Islet precursor cell (in vitro differentiated cells): ENCODE results near the gene CTIF.

Source experiments
- DNase-seq: peaks from one replicate; pipeline ENCODE4 v3.0.0-alpha.2; 2018

CTIF gene

DNA sequence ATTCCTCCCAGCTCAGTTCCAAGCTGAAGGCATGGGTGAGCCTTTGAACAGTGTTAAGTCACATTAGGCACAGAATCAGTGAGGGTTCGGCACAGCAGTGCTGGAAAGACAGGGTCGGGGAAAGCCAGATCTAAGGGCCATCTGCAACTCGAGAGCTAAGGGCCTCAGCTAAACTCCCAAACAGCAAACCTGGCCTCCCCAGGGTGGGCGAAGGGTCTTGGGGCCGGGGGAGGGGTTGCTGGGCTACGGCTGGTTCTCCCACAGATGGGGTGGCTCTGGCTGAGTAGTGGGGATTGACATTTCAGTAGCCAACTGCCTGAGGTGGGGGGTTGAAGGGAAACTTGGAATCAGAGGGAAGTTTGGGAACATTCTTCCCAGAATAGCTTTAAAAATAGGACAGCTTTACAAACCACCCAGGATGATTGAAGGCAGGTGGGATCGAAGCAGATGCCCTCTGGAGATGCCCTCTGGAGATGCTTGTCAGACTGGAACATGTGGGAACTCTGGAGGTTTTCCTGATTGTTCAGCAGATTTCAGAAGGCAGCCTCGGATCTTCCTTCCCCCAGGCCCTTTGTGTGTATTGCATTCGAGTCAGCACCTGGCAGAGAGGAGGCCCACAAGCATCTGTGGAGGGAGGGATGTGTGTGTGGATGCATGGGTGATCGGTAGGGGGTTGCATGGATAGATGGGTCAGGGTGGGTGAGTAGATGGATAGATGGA, 255.6 kb downstream of the CTIF start:
- DNase-seq: peak; percentile 58

DNA sequence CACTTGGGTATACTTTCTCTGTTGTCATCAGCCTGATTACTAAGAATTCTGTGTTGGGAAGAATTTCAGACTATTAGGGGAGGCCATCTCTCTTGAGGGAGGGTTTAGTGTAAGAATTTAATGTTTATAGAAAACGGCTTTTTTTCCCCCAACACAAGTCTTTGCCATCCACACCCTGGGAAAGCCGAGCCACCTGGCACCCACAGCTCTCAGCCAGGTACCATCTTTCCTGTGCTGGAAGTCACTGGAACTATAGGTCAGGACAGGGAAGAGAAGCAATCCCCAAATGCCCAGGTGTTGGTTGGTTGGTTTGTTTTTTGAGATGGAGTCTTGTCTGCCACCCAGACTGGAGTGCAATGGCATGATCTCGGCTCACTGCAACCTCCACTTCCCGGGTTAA, 256.9 kb downstream of the CTIF start:
- peak; percentile 14 for DNase-seq

DNA sequence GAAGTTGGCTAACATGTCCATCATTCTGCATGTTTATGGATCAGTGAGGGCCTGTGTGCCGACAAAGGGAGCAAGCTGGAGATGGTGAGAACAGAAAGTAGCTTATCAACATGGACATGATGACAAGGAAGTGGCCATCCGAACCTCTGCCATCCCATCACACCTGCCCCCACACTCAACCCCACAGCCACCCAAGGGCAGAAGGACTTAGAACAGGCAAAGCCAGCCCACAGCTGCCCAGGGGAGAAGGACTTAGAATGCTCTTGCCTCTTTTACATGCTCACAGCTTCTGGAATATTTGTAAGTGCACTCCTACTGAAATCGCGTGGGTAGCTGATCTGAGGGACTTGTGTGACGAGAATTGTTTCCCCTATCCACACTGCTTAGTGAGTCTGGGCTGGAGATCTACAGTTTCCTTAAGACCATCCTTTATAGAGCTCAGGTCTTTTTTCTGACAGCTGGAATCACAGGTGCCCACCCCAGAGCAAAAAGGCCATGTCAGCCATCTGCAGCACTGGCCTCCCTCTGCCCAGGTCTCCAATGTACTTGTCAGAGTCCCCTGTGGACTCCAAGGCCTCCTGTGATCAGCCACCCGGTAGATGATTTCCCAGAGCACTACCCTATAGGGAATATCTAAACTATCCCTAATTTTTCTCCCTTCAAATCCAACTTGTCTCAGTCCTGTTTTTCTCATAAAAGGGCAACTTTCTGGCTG, 257.8 kb downstream of the CTIF start:
- DNase-seq: peak; percentile 41

DNA sequence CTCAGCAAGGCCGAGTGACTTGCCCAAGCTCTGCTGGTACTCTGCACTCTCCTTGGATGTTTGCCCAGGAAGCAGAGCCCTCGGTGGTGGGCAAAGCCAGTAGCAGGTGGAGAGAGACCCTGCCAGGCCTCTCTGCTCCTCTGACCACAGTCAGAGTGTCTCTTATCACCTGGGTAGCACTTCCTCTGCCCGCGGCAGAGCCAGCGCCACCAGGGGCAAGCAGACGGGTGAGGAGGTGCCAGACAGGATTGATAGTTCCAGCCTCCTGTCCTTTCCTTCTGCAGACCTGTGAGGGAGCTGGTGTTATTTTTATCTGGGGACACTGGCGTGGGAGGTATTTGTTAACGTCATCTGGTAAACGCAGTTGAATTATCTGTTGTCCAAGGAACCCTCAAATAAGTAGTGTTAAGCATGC, 259.0 kb downstream of the CTIF start:
- DNase-seq: peak; percentile 32

DNA sequence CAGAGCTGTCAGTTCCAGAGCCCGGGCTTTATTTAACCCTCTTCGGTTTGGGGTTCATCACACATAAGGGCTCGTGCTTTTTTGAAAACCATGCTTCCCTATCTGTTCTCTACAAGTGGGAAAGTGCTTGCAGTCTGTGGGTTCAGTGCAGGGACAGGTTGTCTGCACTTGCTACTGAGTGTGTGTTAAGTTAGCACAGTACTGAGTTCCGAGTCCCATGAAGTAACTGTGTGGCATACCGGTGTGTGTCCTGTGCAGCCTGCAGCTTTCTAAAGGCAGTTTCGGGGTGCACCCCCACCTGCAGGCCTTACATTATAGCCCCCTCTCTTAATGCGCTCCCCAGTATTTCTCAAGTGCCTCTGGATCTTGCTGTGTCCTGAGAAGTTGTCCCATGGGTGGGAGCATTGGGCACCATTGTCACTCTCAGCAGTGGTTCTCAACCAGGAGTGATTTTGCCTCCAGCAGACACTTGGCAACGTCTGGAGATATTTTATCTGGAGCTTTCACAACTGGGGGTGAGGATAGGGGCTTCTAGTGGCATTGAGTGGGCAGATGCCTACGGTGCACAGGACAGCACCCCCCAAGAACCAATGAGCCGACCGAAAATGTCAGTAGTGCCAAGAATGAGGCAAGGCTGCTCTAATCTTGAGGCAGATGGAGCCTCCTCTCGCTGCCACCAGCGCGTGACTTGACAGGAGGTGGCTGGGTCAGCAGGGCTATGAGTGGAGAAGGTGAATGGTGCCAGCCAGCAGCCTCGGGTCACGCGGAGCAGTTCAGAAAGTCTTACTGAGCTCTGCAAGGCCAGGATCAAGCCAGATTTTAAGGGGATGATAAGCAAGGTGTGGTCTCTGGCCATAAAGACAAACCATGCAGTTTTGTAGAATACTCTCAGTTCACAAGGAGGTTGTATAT, 259.8 kb downstream of the CTIF start:
- DNase-seq: peak; percentile 35

DNA sequence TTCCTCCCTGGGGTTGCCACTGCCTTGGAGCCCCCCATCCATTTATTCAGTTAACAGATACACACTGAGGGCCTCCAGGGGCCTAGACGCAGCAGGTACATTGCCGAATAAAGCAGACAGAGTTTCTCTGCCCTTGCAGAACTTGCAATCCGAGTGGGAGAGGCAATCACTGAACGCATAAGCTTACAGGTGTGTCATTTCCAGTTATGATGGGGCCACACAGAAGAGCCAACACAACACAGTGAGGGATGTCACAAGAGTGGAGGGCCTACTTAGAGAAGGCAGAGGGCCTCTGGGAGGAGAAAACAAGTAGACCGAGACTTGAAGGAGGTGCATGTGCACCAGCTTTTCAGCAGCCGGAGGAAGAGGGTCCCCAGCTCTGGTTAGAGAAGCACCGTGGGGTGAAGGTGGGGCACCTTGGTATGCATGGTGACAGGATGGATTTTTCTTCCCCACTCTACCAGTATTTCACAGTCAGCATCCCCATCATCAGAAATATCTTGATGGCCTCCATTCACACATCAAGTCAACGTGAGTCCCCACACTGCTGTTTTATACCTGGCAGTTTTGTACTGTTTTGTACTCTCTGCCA, 261.0 kb downstream of the CTIF start:
- DNase-seq: no peak

DNA sequence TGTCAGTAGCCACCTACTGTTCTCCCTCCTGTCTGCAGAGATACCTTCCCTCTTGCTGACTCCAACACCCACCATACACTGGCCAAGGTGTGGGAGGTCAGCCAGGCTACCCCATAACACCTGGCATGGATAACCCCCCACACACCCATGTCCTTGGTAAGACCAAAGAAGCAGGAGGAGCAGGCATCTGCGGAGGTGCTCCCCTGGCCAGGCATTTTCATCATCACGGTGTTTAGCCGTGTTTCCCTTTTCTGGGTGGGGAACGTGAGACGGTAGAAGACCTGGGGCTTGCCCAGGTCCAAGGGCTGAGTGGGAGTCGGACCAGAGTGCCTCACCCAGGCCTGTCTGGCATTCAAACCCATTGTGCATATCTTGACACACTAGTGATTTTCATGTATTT, 261.6 kb downstream of the CTIF start:
- peak; percentile 35 for DNase-seq

DNA sequence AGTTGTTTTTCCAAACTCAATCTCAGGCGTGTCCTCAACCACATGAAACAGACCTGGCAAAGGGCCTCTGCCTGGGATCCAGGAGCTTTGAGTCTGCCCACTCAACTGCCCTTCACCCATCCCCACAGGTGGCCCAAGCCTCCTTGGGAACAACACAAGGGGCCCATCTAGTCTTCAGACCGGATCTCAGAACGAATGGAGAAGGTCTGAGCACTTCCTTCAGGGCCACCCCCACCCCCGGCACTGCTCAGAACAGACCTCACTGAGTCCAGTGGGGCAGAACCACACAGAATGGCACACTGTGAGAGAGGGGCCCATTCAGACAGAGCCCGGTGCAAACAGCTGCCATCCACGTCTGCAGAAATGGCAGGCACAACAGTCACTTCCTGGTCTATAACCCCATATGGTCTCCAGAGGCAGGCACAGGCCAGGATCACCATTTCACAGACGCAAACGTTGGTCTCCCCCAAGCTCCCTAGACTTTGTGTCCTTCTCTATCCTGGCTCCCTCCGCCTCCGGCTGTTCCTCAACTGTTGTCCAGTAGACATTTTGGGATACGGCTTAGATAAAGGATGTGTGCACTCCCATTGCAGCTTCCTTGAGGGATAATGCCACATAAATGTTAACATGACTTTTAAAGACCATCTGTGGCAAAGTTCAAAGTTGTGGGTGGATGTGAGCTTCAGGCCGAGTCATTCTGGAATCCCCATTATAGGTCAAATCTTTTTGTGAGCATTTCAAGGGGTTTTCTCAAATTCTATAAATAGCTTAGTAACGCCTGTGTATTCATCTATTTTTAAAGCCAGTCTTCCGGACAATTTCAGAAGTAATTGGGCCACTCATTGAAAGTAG, 262.3 kb downstream of the CTIF start:
- DNase-seq: peak; percentile 40

DNA sequence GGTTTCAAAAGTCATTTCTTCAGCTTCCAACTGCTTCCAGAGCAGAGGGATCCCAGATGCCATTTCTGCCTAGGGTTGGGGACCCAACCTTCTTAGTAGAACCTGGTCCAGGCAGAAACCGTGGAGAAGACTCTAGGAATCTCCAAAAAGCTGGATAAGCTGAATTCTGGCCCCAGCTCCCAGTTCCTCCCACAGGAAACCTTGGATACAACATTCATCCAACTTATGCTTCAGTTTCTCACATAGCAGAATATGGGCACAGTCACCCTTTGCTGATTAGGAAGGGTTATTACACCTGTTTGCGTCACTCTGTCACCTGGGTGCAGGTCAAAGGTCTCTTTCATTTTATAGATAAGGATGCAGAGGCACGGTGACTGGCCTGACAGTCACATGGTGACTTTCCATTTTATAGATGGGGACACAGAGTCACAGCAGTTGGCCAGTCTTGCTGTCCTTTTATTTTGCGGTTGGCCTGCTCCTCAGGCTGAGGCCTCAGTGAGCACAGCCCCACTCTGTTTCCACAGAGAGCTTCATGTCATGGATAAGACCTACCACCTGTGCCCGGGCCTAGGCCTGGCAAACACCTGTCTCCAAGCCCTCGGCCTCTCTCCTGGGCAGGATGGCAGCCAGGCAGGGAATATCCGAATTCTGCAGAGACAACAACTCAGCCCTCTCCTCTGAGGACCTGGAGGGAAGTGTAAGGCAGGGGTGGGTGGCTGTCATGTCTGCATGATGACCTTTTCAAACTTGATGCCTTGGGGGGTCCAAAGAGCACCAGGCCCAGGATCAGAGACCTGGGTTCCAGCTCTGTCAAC, 263.1 kb downstream of the CTIF start:
- DNase-seq: peak; percentile 27

DNA sequence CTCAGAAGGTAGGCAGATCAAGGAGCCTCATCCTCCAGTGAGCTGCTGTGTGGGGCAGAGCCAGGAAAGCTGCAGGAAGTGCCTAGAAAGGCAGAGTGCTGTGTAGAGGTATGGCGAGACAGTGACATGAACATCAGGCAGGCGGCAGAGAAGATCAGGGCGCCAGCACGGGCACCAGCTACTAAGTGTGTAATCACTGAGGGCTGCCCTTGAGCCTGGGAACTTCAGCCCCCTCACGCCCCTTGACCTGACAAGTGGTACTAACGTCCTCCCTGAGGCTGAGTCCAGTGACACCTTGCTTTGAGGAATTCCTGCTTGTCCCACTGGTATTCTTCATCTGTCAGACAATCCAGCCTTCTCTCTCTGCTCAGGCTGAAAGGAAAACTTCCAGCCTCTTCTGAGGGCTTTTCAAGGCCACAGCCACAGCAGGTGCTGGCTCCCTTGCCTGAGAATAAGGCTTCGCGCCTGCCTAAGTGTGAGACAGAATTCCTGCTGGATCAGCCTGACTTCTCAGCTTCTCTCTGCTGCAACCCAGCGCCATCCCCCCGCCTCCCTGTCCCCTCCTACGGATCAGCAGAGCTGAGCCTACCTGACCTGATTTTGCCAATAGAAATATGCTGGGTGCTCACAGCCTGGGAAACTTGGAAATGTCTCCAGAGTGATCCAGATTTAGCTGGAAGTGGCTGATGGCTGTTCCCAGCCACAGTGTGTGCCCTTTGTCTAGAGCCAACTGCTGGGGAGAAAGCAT, 263.9 kb downstream of the CTIF start:
- DNase-seq: peak; percentile 53

DNA sequence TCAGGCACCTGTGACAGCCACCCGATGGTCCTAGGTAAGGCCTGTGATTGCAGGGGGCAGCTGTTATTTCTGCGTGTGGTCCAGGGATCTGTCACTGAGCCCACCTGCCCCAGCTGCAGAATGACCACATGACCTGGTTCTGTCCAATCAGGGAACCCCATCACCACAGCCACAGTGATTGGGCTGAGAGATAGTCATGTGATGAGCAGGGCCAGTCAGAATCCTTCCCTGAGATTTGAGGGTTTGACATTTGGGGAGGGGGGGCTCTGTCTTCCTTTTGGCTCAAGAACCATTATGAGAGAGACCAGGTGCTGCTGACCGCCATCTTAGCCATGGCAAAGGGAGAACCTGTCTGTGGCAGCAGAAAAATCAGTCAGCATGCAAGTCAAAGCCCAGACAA, 264.7 kb downstream of the CTIF start:
- peak; percentile 22 for DNase-seq

DNA sequence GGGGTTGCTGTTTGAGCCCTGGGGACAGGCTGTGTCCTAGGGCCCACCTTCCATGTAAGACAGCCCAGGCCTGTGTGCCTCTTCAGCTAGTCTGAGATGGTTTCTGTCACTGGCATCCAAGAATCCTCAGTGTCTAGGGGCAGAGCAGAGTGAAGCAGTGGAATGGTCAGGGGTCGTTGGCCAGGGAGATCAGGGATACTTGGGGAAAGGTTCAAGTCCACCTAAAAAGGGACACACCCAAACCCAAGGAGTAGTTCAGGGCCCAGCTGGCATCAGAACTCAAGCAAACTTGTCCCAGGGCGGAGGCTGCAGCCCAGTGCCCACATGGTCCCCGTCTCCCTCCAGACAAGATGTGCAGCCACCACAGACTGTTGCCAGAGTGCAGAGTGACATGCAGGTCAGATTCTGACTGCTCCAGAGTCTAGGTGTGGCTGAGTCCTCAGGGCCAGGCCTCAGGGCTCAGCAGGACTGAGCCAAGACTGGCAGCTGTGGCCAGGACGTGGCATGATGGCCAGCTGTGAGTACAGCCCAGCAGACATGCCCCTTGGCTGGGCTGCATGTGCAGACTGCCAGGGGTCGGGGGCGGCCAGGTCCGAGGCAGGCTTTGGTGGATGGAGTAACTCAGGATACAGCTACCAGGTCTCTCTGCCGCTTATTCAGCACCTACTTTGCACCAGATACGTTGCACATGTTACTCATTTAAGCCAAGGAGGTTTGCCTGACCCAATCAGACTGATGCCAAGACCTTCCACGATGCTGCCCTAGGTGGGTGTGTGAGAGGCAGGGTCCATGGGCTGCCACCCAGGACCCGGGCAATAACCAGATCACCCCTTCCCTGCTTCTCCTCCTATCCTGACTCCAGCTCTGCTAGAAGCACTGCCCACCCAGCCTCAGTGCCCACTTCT, 265.4 kb downstream of the CTIF start:
- peak; percentile 44 for DNase-seq

DNA sequence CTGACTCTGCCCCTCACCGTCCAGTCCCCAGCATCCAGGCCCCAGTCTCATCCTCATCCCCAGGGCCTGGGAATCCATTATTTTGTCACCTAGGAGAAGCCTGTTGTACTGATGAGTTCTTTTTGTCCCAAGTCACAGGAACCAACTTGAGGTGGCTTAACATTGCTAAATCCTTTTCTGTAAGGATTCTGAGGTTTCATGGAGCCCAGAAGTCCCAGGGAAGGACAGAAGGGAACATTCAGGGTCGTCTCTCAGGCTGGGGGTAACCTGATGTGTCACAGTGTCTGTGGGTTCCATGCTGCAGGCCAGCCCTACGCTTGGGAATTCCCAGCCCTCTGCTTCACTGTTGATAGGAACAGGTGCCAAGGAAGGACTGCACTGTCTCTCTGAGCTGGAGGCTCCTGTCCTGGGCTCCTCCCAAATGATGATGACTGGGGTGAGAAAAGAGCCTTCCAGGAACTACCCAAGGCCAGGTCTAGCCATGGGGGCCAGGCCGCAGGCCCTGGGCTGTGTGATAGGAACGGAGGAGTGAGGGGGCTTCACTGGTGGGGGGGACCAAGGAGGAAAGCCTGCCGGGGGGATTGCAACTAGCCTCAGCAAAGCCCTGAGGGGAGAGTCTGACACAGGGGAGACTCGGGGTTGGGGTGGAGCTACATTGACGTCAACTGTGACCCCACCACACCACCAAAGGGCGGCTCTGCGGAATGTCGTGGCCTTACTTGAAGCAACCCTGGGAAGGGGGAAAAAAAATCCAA, 266.2 kb downstream of the CTIF start:
- DNase-seq: peak; percentile 29

DNA sequence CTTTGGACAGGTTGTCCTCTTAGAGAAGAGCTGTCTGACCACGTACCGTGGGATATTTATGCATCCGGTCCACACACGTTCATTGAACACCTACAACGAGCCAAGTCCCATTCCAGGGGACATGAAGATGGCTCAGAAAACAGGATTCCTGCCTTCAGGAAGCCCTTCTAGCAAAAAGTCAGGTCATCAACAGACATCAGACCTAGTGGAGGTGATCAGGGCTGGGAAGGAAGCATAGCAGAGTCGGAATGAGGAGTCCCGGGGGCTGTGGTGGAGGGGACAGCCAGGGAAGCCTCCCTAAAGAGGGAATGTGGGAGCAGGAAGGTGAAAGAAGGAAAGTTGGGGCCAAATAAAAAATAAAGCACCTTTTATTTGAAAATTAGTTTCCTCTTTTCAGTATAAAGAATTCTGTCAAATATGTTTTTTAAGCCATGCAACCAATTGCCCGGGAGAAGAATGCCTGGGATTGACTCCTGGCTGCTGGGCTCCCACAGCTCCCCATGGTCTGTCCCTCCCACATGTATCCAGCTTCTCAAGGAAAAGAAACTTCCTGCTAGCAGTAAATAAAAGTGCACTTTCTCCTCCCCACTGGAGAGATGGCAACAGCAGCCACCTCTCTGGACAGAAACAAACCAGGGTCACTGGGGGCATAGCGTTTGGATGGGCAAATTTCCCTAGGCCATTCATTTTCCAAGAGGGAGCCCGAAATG, 267.1 kb downstream of the CTIF start:
- DNase-seq: peak; percentile 25

DNA sequence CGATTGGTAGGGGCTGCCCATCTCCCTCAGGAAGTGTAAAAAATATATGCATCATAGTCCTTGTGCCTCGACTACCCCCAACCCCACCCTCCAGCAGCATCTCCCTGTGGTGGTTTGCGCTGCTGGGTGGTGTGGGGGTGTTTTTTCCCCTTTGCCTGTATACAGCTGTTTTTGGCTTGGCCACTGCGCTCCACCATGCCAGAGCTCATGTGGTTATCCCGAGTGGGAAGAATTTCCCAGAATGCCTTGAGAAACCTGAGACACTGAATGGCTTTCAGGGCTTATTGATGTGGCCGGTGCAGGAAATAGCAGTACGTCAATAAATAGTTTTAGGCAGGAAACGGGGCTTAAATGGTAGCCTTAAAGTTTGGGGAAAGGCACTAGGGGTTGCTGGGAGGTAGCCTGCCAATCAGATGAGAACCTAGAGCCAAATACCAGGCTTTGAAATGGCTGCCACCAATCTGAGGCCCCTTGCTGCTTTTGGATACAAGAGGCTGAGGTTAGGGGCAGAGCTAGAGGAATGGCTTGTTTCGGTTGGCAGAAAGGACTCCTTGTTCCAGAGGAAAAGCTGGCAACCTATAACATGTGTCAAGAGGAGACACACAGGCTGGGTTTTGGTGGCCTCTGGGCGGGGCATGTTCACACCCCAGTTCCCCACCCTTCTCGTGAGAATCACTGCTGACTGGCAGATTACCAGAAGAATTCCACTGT, 267.9 kb downstream of the CTIF start:
- DNase-seq: peak; percentile 66

DNA sequence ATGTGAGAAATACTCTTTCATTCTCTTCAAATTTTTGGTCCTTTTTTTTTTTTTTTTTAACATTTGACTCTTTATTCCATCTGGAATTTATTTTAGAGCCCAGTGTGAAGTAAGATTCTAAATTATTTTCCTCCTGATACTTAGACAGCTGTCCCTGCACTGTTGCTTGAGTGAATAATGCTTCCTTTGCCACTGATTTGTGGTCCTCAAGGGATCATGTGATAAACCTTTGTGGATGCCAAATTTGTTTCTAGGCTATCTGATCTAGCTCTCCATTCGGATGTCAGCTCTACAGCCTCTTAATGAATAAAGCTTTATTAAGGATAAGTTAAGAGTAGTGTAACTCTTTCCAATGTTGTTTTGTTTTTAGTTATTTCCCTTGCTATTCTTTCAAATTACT, 269.6 kb downstream of the CTIF start:
- DNase-seq: no peak

DNA sequence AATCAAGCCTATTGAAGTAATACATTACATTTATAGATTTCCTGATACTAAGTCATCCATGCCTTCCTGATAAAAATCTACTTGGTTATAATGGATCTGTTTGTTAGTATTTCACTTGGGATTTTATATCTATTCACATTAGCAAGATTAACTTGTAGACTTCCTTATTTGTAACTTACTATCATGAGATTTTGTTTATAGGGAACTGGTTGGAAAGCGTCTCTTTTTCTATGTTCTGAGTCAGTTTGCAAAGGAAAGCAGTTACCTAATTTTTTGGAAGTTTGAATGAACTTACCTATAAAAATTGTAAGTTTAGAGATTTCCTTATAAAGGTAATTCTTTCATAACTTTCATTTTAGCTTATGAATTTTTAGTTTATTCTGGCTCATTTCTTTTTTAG, 270.5 kb downstream of the CTIF start:
- no peak for DNase-seq
